IPS-NIHi7 (cell line): ENCODE measurements around the gene LRP2BP.
A peak's percentile ranks its signal among the peaks of the same experiment; 100 is the strongest.

Source experiments
- DNase-seq: peaks from one replicate; pipeline ENCODE4 v3.0.0; 2012; ENCODE audit warnings: mixed read lengths; ENCODE audit errors: extremely low spot score

The LRP2BP gene

DNA sequence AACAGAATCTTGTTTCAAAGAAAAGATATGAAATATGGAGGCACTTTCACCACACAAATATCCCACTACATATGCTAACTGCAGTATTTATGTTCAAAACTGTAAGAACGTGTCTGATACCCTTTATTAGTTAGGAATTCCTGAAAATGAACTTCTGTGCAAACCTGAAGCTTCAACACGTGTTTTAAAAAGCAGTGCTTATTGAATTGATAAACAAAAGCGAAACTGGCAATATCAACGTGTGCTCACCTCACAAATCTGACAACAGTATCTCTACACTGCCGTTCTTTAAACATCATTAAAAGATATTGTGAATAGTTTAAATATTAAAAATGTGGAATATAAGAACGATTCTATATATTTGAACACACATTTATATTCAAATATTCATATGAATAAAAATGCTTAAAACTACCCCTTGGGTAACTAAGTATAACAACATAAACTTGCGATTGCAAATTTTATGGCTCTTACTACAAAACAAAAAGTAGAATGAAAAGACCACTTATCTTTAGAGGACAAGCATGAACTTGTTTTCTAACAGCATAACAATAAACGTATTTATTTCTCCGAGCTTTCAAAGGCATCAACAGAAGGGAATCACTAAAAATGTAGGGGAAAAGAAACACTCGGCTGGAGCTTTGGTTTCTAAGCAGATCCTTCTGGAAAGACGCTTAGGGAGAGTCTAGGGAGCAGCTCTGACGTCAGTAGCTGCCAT, at the start of gene LRP2BP:
LRP2BP (minus strand) TSS at position 687 of the 718 bp plus-strand sequence. CDS start 17,738 bp downstream, outside the sequence.
- no peak for DNase-seq

DNA sequence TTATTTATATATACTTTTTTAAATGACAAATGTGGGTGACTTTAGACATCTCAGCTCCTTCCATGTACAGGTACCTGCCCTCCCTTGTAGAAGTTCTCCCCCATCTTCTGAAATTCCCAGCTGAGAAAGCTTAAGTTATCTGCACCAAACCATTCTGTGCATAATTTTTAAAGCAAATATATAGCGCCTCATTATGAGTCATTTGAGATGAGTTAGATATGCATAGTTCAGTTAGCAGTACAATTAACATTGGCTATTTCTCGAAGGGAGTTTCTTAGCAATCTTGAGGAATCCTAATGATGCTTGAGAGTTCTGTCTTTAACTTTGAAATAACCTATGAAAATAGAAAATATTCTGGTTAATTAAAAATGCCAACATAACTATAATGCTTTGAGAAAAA, 49.5 kb upstream of the LRP2BP start:
- DNase-seq: no peak

DNA sequence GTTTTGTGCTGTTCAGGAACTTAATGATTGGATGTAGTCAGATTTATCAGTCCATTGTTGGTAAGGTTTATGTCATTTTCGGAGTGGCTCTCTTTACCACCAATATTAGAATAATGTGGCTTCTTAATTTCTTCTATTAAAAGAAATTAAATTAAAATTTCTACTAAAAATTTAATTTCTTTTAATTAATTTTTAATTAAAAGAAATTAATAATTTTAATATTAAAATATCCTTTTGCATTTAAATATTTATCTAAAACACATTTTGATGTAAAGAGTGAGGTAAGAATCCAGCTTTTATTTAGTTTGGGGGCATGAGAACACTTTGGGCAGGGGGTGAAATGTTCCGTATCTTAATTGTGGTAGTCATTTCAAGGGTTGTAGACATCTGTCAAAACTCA, 45.8 kb upstream of the LRP2BP start:
- DNase-seq: no peak

DNA sequence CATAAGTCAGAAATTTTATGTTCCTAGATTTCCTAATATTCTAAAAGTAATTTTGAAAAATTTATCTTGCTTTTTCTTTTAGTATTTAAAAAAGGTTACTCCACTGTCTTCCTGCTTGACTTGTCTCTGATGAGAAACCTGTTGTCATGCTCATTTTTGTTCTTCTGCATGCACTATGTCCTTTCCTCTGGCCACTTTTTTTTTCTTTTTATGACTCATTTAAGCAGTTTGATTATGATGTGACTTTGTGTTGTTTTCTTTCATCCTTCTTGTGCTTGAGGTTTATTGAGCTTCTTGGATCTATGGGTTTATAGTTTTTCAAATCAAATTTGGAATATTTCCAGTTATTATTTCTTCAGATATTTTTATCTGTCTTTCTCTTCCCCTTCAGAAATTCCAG, 42.1 kb upstream of the LRP2BP start:
- no peak for DNase-seq

DNA sequence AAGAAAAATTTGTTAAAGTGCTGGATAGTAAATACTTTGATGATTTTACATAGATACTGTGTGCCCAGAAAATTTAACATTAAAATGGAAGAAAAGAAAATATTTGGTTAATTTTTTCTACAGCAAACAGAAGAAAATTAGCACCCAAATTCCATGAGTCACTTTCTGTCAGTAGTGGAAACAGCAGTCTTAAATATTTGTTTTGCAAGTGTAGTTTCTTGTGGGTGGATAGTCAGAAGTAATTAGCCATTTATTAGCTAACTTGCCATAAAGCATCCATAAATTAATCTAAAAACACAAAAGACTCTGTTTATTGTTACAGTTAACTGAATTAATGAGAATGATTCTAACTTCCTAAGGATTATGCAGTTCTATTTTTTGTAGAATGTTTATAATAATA, 39.7 kb upstream of the LRP2BP start:
- DNase-seq: no peak

DNA sequence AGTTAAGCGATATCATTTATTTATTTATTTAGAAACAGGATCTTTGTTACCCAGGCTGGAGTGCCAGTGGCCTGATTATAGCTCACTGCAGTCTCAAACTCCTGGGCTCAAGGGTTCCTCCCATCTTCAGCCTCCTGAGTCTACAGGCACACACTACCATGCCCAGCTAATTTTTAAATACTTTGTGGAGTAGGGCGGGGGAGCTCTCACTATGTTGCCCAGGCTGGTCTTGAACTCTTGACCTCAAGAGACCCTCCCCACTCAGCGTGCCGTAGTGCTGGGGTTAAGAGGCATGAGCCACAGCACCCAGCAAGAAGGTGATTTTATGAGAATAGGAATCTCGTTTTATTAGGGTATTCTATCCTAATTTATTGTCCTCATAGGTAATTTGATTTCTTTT, 33.9 kb upstream of the LRP2BP start:
- DNase-seq: no peak

DNA sequence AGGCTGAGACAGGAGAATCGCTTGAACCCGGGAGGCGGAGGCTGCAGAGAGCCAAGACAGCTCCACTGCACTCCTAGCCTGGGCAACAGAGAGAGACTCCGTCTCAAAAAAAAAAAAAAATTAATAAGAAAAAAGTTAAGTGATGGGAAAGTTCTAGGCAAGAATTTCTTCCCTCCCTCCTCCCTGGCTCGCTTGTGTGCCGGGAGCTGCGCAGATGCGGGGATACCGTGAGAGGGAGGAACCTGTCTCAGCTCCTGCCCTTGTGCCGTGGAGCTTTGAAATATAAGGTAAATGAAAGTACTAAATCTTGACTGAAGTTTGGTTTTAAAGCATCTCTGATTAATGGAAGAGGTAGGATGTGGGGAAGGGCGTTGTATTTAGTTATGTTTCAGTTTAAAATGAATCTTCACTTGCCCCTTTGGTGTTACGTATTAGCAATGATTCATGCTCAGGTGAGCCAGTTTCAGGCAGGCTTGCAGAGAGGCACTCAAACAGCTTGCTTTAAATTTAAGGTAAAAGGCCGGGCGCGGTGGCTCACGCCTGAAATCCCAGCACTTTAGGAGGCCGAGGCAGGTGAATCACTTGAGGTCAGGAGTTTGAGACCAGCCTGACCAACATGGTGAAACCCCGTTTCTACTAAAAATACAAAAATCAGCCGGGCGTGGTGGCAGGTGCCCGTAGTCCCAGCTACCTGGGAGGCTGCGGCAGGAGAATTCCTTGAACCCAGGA, 31.4 kb upstream of the LRP2BP start:
- no peak for DNase-seq

DNA sequence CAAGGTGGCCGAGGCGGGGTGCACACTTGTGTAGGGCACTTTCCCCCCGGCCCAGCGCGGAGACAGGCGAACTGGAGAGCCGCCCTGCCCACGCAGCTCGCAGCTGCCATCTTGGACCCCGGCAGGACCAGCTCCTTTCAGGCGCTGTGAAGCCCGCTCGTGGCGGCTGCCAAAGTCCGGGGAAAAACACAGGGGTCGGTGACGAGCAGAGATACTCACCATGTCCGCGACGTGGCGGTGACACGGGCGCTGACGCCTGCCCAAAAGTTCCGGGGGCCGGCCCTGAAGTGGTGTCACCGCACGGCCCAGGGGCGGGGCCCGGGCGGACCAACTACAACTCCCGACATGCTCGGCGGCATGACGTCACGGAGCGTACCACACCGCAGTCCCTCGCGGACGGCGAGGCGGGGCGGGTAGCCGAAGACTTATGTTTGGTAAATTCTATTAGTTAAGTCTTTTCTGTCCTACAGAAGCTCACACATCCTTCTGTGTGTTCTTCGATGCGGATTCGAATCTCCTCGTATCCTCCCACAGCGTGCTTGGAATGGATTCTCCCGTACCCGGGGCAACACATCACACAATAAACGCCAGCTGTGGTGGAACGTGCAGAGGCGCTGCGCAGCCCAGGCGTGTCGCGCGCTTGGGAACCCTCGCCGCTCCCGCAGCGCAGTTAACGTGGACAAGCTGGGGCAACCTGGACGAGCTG, 30.1 kb upstream of the LRP2BP start, which contains the start of gene UFSP2:
UFSP2 (minus strand) TSS at position 318 of the 706 bp plus-strand sequence; CDS start at position 222, 96 bp downstream.
- peak; percentile 85 for DNase-seq

DNA sequence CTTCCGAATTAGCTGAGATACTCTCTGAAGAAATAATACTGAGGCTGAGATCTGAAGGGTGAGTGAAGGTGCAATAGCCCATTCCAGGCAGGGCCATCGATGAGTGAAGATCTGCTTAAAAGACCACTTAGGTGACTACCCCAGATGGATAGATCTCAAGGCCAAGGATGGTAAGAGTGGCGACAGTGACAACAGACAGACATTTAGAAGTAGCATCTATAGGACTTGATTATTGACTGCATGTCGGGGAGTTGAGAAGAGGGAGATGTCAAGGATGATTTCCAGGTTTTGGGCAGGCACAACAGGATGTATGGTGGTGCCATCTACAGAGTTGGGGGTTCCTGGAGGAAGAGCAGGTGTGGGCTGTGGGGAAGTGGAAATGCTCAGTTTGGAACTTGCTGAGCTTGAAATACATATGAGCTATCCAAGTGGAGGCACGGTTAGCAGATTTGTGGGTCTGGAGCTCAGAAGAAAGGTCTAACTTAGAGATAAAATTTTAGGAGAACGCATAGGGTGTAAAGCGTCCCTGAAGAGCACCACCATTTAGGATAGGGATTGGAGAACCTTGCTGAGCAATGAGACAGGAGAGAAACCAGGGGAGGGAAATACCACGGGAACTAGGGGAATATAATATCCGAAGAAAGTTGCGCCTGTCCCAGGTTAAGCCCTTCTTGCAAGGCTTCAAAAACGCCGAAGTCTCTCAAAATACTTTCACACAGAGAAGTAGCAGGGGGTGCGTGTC, 29.4 kb upstream of the LRP2BP start:
- DNase-seq: peak; percentile 29

DNA sequence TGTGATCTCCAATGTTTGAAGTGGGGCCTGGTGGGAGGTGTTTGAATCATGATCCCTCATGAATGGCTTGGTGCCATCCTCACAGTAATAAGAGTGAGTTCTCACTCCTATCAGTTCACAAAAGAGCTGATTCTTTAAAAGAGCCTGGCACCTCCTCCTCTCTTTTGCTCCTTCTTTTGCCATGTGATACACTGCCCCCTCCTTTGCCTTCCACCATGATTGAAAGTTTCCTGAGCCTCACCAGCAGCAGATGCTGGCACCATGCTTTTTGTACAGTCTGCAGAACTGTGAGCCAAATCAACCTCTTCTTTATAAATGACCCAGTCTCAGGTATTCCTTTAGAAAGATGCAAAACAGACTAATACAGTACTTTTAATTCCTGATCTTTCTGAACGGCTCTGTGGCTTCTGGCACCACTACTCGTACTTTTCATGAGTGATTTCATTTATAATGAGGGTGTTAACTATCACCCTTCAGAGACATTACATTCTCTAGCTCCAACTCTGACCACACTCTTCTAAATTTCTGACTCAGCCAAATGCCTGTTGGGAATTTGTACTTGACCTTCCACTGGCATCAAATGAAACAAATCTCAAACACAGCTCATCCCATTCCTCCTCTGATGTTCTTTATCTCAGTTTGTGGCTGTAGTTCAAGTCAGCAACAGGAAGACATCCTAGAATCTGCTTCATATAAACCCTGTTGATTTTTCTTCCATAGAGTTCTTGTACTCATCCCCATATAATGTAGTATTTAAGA, 25.8 kb upstream of the LRP2BP start:
- no peak for DNase-seq

DNA sequence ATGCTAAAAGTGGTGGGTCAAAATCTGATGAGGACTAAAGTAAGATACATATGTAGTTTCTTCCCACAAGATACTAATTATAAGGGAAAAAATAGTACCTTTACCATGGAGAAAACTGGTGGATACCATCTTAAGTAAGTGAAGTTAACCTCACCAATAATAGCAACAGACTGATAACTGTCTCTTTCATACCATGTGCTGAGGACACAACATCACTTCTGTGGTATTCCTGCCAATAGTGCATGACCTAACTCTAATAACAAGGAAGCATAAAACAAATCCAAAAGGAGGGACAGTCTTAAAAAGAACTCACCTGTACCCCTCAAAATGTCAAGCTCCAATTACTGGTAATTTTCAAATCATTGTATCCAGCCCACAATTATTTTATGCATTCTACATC, 21.2 kb upstream of the LRP2BP start:
- DNase-seq: no peak

DNA sequence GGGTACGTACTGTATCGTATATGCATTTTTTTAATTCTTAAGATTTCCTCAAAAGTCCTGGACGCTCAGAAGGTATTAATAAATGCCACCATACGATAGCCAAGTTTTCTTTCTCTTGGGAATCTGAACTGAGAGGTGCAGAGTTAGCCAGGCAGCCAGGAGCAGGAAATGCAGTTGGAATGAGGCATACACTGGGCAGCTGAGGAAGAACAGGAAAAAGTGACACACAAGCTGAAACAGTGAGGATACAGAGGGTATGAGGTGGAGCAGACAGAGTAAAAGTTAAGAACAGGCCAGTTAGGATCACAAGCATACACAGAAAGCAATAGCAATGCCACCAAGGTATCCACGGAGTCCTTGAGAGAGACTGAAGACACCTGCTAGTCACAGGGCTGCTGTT, 16.7 kb upstream of the LRP2BP start:
- DNase-seq: no peak

DNA sequence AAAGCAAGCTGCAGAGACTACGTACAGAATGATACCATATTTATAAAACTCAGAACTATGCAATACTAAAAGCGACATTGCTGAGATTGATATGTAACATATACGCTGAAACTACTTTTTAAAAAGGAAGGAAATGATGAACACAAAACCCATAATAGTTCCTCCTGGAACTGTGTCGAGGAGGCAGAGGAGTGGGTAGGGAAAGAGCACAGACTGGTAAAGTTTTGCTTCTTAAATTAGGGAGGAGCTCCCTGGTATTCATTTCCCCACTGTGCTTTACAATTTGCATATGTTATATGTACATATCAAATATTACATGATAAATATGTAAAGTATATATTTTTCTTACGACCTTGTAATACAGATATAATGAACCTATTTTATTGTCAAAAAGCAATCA, 16.1 kb upstream of the LRP2BP start:
- DNase-seq: no peak

DNA sequence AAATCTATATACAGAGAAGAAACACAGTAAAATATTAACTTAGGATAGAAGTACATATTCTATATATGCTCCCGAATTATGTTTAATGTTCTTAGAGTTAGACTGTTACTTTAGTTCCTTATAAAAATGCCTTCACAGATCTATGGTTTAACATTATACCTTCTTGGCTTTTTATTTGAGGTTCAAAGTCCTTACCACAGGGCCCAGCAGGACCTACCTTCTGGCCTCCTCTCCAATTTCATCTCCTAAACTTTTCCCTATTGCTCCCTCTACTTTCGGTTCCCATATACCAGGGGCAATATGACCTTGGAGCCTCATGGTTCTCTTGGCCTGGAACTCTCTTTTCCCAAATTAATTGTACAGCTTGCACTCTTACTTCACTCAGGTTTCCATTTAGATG, 12.7 kb upstream of the LRP2BP start:
- DNase-seq: no peak

DNA sequence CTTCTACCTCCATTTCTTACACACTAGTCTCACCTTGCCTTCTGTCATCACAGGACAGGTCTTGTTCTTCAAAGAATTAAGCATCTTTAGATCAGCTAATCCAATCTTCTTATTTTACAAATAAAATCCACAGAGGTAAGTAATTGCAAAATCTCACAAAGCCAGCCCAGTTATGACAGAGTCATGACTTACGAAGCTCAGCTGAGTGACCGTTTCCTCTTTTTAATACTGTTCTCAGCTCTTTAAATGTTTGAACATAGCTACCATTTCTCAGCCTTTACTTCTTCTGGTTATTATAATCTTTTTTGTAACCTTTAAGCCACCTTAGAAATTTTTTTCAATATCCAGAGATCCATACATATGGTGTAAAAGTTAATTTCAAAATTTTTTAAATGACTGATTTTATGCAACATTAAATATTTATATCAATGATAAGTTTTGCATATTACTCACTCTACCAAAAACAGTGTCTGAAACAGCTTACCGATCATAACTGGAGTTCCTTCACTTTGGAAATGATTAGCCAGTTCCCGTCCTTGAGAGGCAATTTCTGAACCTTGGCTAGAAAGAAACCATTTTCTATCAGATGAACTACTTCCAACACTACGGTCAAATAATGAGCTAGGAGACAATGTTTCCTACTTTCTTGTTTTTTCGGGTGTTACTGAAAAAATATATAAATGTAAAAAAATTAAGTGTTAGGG, 9.7 kb upstream of the LRP2BP start:
- DNase-seq: no peak

DNA sequence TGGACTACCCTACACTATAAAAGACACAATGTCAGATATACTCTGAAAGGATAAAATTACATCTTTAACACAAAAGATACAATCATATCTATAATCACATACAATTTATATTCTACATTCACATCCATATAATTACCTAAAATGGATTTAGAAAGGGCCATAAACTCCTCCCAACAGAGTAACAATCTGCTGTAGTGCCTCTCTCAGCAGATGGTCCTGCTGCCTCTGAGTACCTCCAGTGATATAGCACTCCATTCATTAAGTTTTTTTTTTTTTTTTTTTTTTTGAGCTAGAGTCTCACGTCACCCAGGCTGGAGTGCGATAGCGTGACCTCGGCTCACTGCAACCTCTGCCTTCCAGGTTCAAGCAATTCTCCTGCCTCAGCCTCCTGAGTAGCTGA, 8.3 kb upstream of the LRP2BP start:
- no peak for DNase-seq

DNA sequence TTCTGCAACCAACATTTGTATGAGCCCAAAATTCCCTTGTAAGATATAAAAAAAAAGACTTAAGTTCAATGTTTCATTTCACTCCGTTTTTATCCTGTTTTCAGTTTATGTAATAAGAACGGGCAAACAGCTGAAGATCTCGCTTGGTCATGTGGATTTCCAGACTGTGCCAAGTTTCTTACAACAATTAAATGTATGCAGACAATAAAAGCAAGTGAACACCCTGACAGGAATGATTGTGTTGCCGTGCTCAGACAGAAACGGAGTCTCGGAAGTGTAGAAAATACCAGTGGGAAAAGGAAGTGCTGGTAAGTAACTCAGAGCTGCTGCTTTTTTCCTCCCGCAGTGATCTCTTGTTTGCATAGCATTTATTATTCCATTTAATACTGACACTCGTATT, 3.7 kb upstream of the LRP2BP start:
- no peak for DNase-seq

DNA sequence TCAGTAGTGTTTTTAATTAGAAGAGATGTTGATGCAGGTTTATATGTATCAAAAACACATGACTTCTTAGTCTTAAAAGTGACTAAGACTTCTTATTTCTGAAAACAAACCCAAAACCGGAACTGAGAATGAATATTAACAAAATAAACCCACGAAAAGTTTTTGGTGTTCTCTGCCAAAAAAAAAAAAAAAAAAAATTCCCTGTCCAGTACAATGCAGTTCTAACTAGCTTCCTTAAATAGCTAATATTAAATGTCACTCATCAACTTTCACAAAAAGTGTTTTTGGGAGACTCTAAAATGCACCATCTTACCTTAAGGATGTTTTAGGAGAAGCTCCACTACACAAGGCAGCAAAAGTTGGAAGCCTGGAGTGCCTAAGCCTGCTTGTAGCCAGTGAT, 2.9 kb upstream of the LRP2BP start:
- no peak for DNase-seq

DNA sequence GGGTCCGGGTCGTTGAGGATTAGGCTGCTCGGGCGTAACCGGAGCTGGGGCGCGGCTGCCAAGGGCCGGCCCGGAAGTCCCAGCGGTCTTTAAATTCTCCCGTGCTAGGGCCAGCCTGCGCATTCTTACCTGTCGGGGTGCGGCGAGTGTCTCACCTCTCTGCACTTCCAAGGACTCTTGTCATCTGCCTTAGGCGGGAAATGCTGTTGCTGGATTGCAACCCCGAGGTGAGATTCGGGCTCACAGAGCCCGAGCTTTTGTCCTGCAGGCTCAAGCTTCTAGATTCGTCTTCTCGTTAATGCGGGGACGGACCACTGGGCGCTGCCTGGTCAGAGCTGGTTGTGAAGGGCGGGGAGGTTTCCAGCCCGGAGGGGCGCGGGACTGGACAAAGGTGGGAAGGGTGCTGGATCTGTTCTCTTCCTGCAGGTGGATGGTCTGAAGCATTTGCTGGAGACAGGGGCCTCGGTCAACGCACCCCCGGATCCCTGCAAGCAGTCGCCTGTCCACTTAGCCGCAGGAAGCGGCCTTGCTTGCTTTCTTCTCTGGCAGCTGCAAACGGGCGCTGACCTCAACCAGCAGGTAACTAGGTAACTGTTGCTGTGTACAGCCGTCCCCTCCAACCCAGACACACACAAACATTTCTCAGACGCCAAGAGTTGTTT, 1.1 kb upstream of the LRP2BP start, which contains the start of gene ANKRD37:
ANKRD37 (plus strand) TSS at position 118 of the 662 bp plus-strand sequence; CDS start at position 201, 83 bp downstream.
- DNase-seq: peak; percentile 50
